DMS153 treated with DMSO at 0.1 percent for 48 hours (cell line): ENCODE measurements around the gene SRI.
"Not testable (repeated sequence)": the region's sequence is repeated elsewhere in the genome, so short reads cannot be mapped to it uniquely, and the experiment has no call there.

Source experiments
- DNase-seq: peaks from one replicate; lab custom pipeline; 2025; ENCODE audit not compliant: unreplicated experiment; lab: John Stamatoyannopoulos, UW

SRI gene

DNA sequence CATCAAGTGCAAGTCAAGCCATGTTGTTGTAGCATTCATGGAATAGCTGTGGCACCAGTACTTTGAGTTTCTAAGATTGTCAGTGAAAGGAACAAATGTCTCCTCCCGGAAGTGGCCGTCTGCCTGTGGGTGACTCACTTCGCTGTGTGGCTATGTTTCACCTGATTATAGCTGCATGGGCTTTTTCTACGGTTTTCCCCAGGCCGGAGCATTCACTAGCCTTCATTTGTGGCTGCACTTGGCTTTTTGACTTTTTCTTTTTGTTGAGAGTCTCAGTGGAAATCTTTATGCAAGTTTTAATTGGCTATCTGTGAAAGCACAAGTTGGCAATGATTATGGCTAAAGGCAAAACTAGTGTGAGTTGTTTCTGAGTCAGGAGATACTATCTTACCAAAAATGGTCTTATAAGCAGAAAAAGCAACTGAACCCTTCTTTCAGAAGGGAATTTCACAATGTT lies 35.0 kb downstream of the SRI start:
- DNase-seq: no peak

DNA sequence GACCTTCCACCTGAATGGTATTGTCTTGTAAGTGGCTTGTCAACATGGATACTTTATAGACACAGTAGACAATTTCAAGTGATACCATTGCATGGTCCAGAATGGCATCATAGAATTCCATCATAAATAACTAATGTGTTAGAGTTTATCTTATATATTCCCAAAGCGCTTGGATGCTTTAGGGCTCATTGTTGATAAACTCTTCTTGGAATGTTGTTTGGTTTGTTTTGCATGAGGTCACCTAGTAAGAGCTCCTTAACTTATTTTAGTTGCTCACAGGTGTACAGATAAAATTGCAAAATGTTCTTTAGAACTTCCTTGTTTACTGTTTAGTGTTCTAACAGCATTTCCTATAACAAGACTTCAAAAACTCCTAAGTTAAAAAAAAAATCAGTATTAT lies 36.8 kb downstream of the SRI start:
- no peak for DNase-seq

DNA sequence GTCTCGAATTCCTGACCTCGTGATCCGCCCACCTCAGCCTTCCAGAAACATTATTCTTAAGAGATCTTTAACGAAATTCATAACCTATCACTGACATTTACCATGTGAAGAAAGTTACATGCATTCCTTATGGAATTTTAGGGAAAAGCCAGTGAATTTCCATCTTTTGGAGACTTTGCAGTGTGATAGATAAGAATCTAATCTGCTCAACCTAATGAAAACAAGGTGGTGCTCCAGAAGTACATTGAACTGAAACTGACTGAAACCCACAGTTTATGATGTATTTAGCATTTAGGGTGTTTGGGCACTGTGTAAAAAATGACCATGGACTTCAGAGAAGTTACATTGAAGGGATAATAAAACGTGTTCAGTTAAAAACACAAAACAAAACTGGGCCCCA lies 43.6 kb downstream of the SRI start:
- DNase-seq: no peak

DNA sequence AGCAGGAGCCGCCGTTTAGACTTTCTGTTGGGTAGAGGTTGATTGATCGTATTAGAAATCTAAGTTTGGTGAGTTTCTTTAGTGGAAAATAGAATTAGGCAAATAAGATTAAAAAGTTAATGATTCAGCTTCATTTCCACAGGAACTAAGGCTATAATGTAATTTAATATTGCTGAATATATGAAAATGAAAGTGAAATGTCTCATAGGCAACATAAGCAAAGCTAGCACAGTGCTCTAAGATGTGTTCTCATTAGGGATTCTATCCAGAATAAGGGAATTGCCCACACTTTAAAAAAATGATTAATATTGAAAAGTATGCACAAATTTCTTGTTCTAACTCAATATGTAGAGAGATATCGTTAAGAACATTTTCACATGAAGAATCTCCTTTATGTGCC lies 47.0 kb downstream of the SRI start:
- DNase-seq: no peak

DNA sequence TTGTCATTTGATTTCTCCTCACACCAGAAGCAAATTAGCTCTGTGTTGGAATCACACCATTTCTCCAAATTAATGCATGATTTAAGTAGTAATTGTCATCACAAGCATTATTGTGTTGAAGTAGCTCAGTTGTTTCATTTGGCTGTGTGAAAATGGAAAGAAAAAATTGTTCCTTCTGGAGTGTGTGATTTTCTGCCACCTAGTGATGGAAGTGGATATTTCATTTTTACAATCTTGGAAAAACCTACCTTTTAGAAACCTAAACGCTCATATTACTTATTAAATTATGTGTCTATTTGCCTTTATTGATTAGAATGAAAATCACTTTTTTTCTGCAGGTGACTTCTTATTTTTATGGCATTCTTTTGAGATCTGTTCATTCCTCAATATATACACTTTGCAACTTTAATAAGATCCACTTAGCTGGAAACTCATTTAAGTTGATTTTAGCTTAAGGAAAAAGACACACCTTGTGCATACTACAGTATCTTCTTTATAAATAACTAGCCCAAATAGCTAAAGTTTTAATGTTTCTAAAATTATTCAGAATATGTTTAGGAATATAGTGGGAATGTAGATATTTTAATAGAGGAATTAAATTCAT lies 50.0 kb downstream of the SRI start:
- peak; percentile 10 for DNase-seq

DNA sequence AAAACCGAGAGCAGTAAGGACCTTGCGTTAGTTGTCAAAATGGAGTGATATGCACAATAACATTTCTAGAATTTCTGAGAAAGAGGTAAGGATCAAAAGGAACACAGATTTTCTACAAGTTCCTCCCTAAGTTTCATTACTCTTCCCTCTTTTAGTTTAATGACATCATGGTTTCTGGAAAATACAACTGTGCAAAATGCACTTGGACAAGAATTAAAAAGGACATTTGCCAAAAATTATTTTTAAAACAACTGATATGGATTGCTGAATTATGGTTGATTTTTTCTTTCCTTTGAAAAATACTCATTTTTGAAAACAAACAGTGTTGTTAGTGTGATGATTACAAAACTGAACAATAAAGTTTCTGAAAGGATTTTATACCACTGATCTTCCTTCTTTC lies 52.1 kb downstream of the SRI start:
- no peak for DNase-seq

DNA sequence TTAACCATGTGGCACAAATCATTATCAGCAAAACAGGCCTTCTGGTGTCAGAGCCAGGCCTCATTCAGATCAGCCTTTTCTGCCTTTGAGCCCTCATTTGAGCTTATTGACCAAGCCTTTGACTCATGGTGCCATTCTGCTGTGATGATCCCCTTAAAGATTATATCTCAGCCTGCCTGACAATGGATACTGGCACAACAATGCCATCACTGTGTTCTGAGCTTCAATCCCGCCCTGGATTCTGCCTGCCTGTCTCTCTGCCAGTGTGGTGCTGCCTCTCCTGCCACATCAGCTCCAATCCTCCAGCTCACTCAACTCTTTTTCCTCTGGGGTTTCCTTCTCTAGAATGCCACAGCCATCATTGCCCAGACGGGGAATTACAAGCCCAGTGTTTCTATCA lies 52.6 kb downstream of the SRI start:
- DNase-seq: no peak

DNA sequence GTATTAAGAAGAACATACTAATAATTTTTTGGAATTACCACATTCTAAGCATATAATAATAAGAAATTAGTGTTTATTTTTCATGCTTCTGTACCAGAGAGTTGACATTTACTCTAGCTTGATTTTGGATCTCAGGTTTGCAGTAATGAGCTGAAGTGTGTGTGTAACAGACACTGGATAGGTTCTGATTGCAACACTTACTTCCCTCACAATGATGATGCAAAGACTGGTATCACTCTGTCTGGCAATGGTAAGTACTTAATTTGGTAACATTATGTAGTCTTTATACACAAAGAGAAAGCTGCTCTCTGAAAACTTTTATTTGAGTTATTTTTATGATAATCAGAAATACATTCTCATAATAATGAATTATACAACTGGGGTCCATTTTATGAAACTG lies 54.1 kb downstream of the SRI start:
- no peak for DNase-seq

DNA sequence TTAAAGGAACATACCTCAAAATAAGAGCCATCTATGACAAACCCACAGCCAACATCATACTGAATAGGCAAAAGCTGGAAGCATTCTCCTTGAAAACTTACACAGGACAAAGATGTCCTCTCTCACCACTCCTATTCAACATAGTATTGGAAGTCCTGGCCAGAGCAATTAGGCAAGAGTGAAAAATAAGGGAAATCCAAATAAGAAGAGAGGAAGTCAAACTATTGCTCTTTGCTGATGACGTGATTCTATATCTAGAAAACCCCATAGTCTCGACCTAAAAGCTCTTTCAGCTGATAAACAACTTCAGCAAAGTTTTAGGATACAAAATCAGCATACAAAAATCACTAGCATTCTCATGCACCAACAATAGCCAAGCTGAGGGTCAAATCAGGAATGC lies 60.1 kb downstream of the SRI start:
- DNase-seq: not testable (repeated sequence)

DNA sequence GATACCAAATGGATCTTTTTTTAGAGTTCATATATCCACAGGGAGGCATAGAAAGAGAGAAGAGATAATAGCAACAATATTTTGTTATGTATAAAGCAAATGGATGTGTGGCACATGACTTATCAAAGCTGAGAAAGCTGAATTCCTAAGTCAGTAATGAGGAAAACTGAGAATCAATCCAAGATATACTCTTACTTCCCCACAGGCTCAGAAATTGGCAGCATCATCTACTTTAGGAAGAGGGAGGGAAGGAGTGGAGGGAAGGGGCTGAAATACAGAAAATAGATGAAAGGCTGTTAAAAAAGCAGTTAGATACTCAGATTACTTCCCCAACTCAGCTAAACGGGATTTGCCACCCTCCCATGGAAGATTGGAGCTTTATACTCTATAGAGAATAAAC lies 63.5 kb downstream of the SRI start:
- no peak for DNase-seq

DNA sequence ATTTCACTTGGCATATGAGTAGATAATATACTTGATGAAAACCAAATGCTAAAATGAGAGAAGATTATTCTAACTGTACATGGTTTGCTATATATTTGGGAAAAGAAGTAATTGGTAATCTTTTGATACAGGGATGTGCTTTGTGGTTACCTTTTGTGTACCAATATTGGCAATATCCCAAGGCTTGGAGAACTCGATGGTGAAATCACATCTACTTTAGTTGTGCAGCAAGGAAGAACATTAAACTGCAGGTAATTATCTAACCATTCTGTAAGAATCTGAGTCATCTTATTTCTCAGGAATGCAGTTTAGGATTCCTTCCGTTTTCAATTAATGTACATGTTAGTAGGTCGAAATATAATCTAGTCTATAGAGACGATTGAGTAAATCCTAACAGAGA lies 64.1 kb downstream of the SRI start:
- no peak for DNase-seq
